ENCODE measurements around the gene BPHL.

GRCh38 chr6:3108746-3109414 is 9.6 kb upstream of the BPHL start:
- TF ChIP-seq POLR2A (IDR thresholded peaks at IDR 0.05) (no peak), CTCF (IDR thresholded peaks at IDR 0.05) (no peak)

Measured in tibial nerve (tissue), 3 donors.